Left lung (tissue), 10 donors: ENCODE results near the gene PDE11A. TPM values are rescaled to one million over a fixed set of nuclear protein-coding genes. Genes with fewer than 3 reads are reported as not detected.

Experiments used
- ATAC-seq: fragments of 200-7000 bp; cut with Tn5 transposase; one replicate; pipeline ENCODE4 v1.9.1; 2020; ENCODE audit warnings: moderate library complexity
- DNase-seq, 4 donors: peaks; one replicate each; pipeline ENCODE4 v3.0.0-alpha.2; 2013 to 2020
- H3K27ac ChIP-seq, 2 donors: fragments of 200-600 bp; sonication (generic) in 1 of 2; one replicate each; pipeline versions ENCODE4 v1.5.0 to v1.8.0; 2020 to 2021
- H3K27me3 ChIP-seq, 2 donors: fragments of 200-600 bp; sonication (generic) in 1 of 2; one replicate each; pipeline versions ENCODE4 v1.5.0 to v1.8.0; 2020 to 2021
- H3K36me3 ChIP-seq, 2 donors: fragments of 200-600 bp; sonication (generic) in 1 of 2; one replicate each; pipeline versions ENCODE4 v1.5.0 to v1.8.0; 2020 to 2021
- H3K4me1 ChIP-seq, 2 donors: fragments of 200-600 bp; one replicate each; pipeline ENCODE4 v1.8.0; 2021
- H3K4me3 ChIP-seq, 2 donors: fragments of 200-600 bp; sonication (generic) in 1 of 2; one replicate each; pipeline versions ENCODE4 v1.5.0 to v1.8.0; 2020 to 2021; ENCODE audit warnings: mild to moderate bottlenecking in 1 of 2
- H3K9me3 ChIP-seq, 2 donors: fragments of 200-600 bp; sonication (generic) in 1 of 2; one replicate each; pipeline versions ENCODE4 v1.5.0 to v1.8.0; 2020 to 2021
- CTCF ChIP-seq, 2 donors: fragments of 200-600 bp; sonication (generic) in 1 of 2; IDR thresholded peaks; one replicate each; pipeline versions ENCODE4 v1.5.0 to v1.8.0; 2021; ENCODE audit warnings: antibody characterized with exemption in 2 of 2
- intact Hi-C, 2 donors: fragments of 100-400 bp; cut with DNase I; formaldehyde crosslinking; loops; one replicate each; pipeline versions ENCODE4 v1.11.2 to v1.14.2; 2022
- polyA plus RNA-seq, 6 donors: library from polyadenylated mRNA; unstranded; fragments of 120-200 nt; gene quantifications; one replicate each; pipeline ENCODE4 v1.2.1, GENCODE V29; 2013; ENCODE audit not compliant: insufficient read length in 6 of 6
- total RNA-seq, 2 donors: library from RNA; stranded (reverse); fragmentation: NEBNext Ultra II Directional; extraction: Animal tissue kit (Norgen Biotek cat#: 25700); gene quantifications; one replicate each; pipeline ENCODE4 v1.2.1, GENCODE V29; 2021
- donor health status: DM: no; HTN: yes; CAD: no.
- donor health status: DM: no; HTN: no; CAD: no.

Gene PDE11A
- total and polyA plus RNA-seq, 8 donors, result 0.24 to 0.73 (median 0.35) TPM

- no peaks in the 10 kb centered on the region for H3K27me3 ChIP-seq
- no peaks in the 10 kb centered on the region for H3K9me3 ChIP-seq
- intact Hi-C loops, result no loop called here
- H3K27ac ChIP-seq, result no peak overlapping the region
- TF ChIP-seq CTCF (IDR thresholded peaks at IDR 0.05), result no peak
- DNase-seq, result no peak
- H3K4me1 ChIP-seq, result no peaks in the 10 kb centered on the region
- H3K36me3 ChIP-seq, result no peaks in the 10 kb centered on the region
- peak; percentile 55 for ATAC-seq
- H3K4me3 ChIP-seq, result no peak overlapping the region
These were observed 379.8 kb downstream of the PDE11A start for GRCh38 chr2:177692783-177693269.

- Histone ChIP-seq H3K9me3 (no peaks in the 10 kb centered on the region), H3K4me1 (no peaks in the 10 kb centered on the region), H3K27me3 (no peaks in the 10 kb centered on the region), H3K36me3 (no peaks in the 10 kb centered on the region), H3K4me3 (no peak overlapping the region), H3K27ac (no peak overlapping the region)
- intact Hi-C loops, result no loop called here
- no peak for DNase-seq
- ATAC-seq, result no peak
- TF ChIP-seq CTCF (IDR thresholded peaks at IDR 0.05), result no peak
These were observed 380.4 kb downstream of the PDE11A start for GRCh38 chr2:177692042-177692782.

GRCh38 chr2:177691177-177691576, 381.4 kb downstream of the PDE11A start:
- H3K9me3 ChIP-seq, result no peaks in the 10 kb centered on the region
- ATAC-seq (no peak), DNase-seq (no peak)
- intact Hi-C loops, result no loop called here
- no peak overlapping the region for H3K4me3 ChIP-seq
- no peak for TF ChIP-seq CTCF (IDR thresholded peaks at IDR 0.05)
- H3K4me1 ChIP-seq, result no peaks in the 10 kb centered on the region
- H3K27ac ChIP-seq, result no peak overlapping the region
- no peaks in the 10 kb centered on the region for H3K36me3 ChIP-seq
- no peaks in the 10 kb centered on the region for H3K27me3 ChIP-seq

- ATAC-seq, result no peak
- Histone ChIP-seq H3K27me3 (no peaks in the 10 kb centered on the region), H3K4me3 (no peak overlapping the region), H3K36me3 (no peaks in the 10 kb centered on the region), H3K9me3 (no peaks in the 10 kb centered on the region), H3K27ac (no peak overlapping the region), H3K4me1 (no peaks in the 10 kb centered on the region)
- no peak for DNase-seq
- intact Hi-C loops, result no loop called here
- TF ChIP-seq CTCF (IDR thresholded peaks at IDR 0.05), result no peak
These were observed 383.0 kb downstream of the PDE11A start for GRCh38 chr2:177689623-177690022.

DNA sequence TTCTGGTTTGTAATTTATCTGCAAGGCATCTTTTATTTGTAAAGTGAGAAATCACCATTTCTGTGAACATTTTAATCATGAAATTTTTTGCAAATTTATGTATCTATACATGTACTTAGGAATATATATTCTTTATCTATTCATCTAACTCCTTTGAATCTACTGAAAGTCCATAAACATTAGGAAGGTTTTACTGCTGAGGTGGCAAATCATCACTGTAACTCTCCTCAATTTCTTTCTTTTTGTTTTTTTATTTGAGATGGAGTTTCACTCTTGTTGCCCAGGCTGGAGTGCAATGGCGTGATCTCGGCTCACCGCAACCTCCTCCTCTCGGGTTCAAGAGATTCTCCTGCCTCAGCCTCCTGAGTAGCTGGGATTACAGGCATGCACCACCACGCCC, 383.7 kb downstream of the PDE11A start:
- Histone ChIP-seq H3K4me1 (no peaks in the 10 kb centered on the region), H3K27me3 (no peaks in the 10 kb centered on the region), H3K36me3 (no peaks in the 10 kb centered on the region), H3K4me3 (no peak overlapping the region), H3K9me3 (no peaks in the 10 kb centered on the region), H3K27ac (no peak overlapping the region)
- DNase-seq (no peak), ATAC-seq (no peak)
- TF ChIP-seq CTCF (IDR thresholded peaks at IDR 0.05), result no peak
- intact Hi-C loops, result no loop called here
